Islet of Langerhans (tissue), 1 donor: ENCODE measurements around the gene GALNTL6.
"Not testable (repeated sequence)": the region's sequence is repeated elsewhere in the genome, so short reads cannot be mapped to it uniquely, and the experiment has no call there.

Experiments
- FAIRE-seq: peaks from one replicate; lab custom pipeline; 2011; peaks lifted over from hg19 to GRCh38; lab: Jason Lieb, UNC

The GALNTL6 gene

GRCh38 chr4:172995161-172995560, 1182.0 kb downstream of the GALNTL6 start:
- no peak for FAIRE-seq

GRCh38 chr4:172995704-172996103, 1182.5 kb downstream of the GALNTL6 start:
- no peak for FAIRE-seq

- FAIRE-seq = no peak
Measured at GRCh38 chr4:172996571-172997216, 1183.5 kb downstream of the GALNTL6 start.

GRCh38 chr4:172997217-172997609, 1184.0 kb downstream of the GALNTL6 start:
- no peak for FAIRE-seq

- FAIRE-seq = no peak
Measured at GRCh38 chr4:172997856-172998255, 1184.7 kb downstream of the GALNTL6 start.

GRCh38 chr4:172998527-172999469, 1185.6 kb downstream of the GALNTL6 start:
- no peak for FAIRE-seq

GRCh38 chr4:173001571-173001970, 1188.4 kb downstream of the GALNTL6 start:
- no peak for FAIRE-seq

GRCh38 chr4:173002830-173003561, 1189.8 kb downstream of the GALNTL6 start:
- no peak for FAIRE-seq

GRCh38 chr4:173005912-173006633, 1192.9 kb downstream of the GALNTL6 start:
- FAIRE-seq = no peak

- FAIRE-seq = no peak
Measured at GRCh38 chr4:173008436-173008835, 1195.2 kb downstream of the GALNTL6 start.

- no peak for FAIRE-seq
Measured at GRCh38 chr4:173009129-173009823, 1196.1 kb downstream of the GALNTL6 start.

GRCh38 chr4:173012608-173013007, 1199.4 kb downstream of the GALNTL6 start:
- no peak for FAIRE-seq

- peak; percentile 95 for FAIRE-seq
Measured at GRCh38 chr4:173013232-173013930, 1200.2 kb downstream of the GALNTL6 start.

- FAIRE-seq = no peak
Measured at GRCh38 chr4:173014113-173014558, 1200.9 kb downstream of the GALNTL6 start.

- FAIRE-seq = no peak
Measured at GRCh38 chr4:173014836-173015235, 1201.6 kb downstream of the GALNTL6 start.

GRCh38 chr4:173017802-173018201, 1204.6 kb downstream of the GALNTL6 start:
- no peak for FAIRE-seq

GRCh38 chr4:173018446-173018845, 1205.2 kb downstream of the GALNTL6 start:
- no peak for FAIRE-seq

- no peak for FAIRE-seq
Measured at GRCh38 chr4:173019664-173020063, 1206.5 kb downstream of the GALNTL6 start.

- FAIRE-seq = not testable (repeated sequence)
Measured at GRCh38 chr4:173021746-173022573, 1208.8 kb downstream of the GALNTL6 start.

- FAIRE-seq = no peak
Measured at GRCh38 chr4:173024203-173024602, 1211.0 kb downstream of the GALNTL6 start.
